HepG2 (cell line): ENCODE measurements around the gene ENDOD1. TPM values are rescaled to one million over a fixed set of nuclear protein-coding genes. Genes with fewer than 3 reads are reported as not detected.

Experiments used
- ATAC-seq: fragments of 200-7000 bp; cut with Tn5 transposase; 3 replicates; pipeline ENCODE4 v1.9.1; 2020; ENCODE audit warnings: mild to moderate bottlenecking, moderate library complexity
- BruUV-seq: library from RNA; stranded (reverse); fragments of 400-500 nt; replicated peaks from 2 replicates; lab custom pipeline; 2021; lab: Mats Ljungman, UMichigan
- CTCF ChIA-PET: fragments of 300-600 bp; formaldehyde crosslinking; extraction: SDS; loops from one replicate; lab custom pipeline; 2021; ENCODE audit warnings: low total read pairs, inconsistent platforms, low intra/inter-chr PET ratio; lab: Yijun Ruan, JAX
- POLR2A ChIA-PET: fragments of 350-600 bp; sonication (Branson Sonifier 250); formaldehyde crosslinking; loops from one replicate; lab custom pipeline; 2020; ENCODE audit warnings: antibody characterized with exemption, inconsistent platforms; lab: Yijun Ruan, JAX
- DNase-seq: peaks from one replicate; pipeline ENCODE4 v3.0.0-alpha.2; 2015; ENCODE audit warnings: low spot score
- FAIRE-seq: peaks from 3 replicates; lab custom pipeline; 2011; peaks lifted over from hg19 to GRCh38; lab: Jason Lieb, UNC
- H2AFZ ChIP-seq: one replicate; pipeline ENCODE4 v1.6.1; 2011; ENCODE audit warnings: low read length, inconsistent platforms
- H3K27ac ChIP-seq: fragments of 300-600 bp; 3 replicates; pipeline ENCODE4 v1.8.0; 2011; ENCODE audit warnings: mixed run types, mild to moderate bottlenecking, mixed read lengths, low read length, inconsistent platforms; ENCODE audit not compliant: insufficient read depth; ENCODE audit errors: extremely low read length
- H3K27me3 ChIP-seq, 2 experiments: fragments of 200-600 bp in 1 of 2; 2 replicates in 1 of 2; 3 replicates in 1 of 2; pipeline versions ENCODE4 v1.6.0 to v1.8.0; 2011; ENCODE audit warnings: low read length in 2 of 2, mild to moderate bottlenecking in 2 of 2, moderate library complexity in 2 of 2, inconsistent platforms in 1 of 2; ENCODE audit not compliant: insufficient read depth in 2 of 2, control insufficient read depth in 1 of 2
- H3K36me3 ChIP-seq, 2 experiments: fragments of 200-600 bp in 1 of 2; replicated peaks in 1 of 2; 2 replicates in 1 of 2; 3 replicates in 1 of 2; pipeline versions ENCODE4 v1.5.1 to v1.8.0; 2011; ENCODE audit warnings: low read length in 2 of 2, inconsistent platforms in 1 of 2; ENCODE audit not compliant: insufficient read depth in 2 of 2, control insufficient read depth in 1 of 2
- H3K4me1 ChIP-seq: 2 replicates; pipeline ENCODE4 v1.5.1; 2012; ENCODE audit warnings: low read length, inconsistent platforms; ENCODE audit not compliant: insufficient read depth
- H3K4me2 ChIP-seq: 2 replicates; pipeline ENCODE4 v1.6.0; 2011; ENCODE audit warnings: low read depth, low read length, inconsistent platforms
- H3K4me3 ChIP-seq, 3 experiments: fragments of 200-600 bp in 1 of 3; sonication (generic), shearing (Covaris generic) in 1 of 3; replicated peaks in 1 of 3; 2 replicates each; pipeline ENCODE4 v1.5.1; 2011 to 2016; ENCODE audit warnings: low read length in 3 of 3, inconsistent platforms in 2 of 3, low read depth in 2 of 3, mild to moderate bottlenecking in 2 of 3, control low read depth in 1 of 3, mixed read lengths in 1 of 3; ENCODE audit not compliant: insufficient read depth in 1 of 3
- H3K79me2 ChIP-seq: one replicate; pipeline ENCODE4 v1.6.1; 2011; ENCODE audit warnings: low read length, inconsistent platforms; ENCODE audit not compliant: insufficient read depth
- H3K9ac ChIP-seq: 2 replicates; pipeline ENCODE4 v1.6.0; 2011; ENCODE audit warnings: mild to moderate bottlenecking, low read depth, low read length, inconsistent platforms; ENCODE audit not compliant: insufficient read depth
- H3K9me3 ChIP-seq: 2 replicates; pipeline ENCODE4 v1.5.1; 2012; ENCODE audit warnings: mild to moderate bottlenecking, low read length
- H4K20me1 ChIP-seq: 2 replicates; pipeline ENCODE4 v1.6.0; 2011; ENCODE audit warnings: inconsistent platforms, mild to moderate bottlenecking, low read length, moderate library complexity; ENCODE audit not compliant: insufficient read depth
- CEBPB ChIP-seq: IDR thresholded peaks from 2 replicates; pipeline ENCODE4 v1.6.1; 2011; ENCODE audit warnings: low read depth, low read length, improper control_type of control experiment, borderline replicate concordance
- CEBPG ChIP-seq: IDR thresholded peaks from 2 replicates; pipeline ENCODE4 v1.6.1; 2016
- ESRRA ChIP-seq: sonication (generic); formaldehyde crosslinking; IDR thresholded peaks from 2 replicates; pipeline ENCODE4 v1.5.1; 2020; ENCODE audit warnings: mild to moderate bottlenecking, low read depth, missing genetic modification reagents
- KAT8 ChIP-seq: IDR thresholded peaks from 2 replicates; pipeline ENCODE4 v1.6.1; 2016; ENCODE audit warnings: missing genetic modification reagents, missing compliant biosample characterization
- MAFK ChIP-seq, 2 experiments: IDR thresholded peaks in 1 of 2; conservative IDR thresholded peaks in 1 of 2; 2 replicates each; pipeline ENCODE4 v1.6.1; 2011; ENCODE audit warnings: improper control_type of control experiment in 2 of 2, low read length in 2 of 2
- SNAPC2 ChIP-seq: sonication (generic); formaldehyde crosslinking; IDR thresholded peaks from 2 replicates; pipeline ENCODE4 v1.8.1; 2022; ENCODE audit warnings: mild to moderate bottlenecking, missing genetic modification reagents
- SRF ChIP-seq: IDR thresholded peaks from 2 replicates; pipeline ENCODE4 v1.6.1; 2011; ENCODE audit warnings: mild to moderate bottlenecking, low read depth, low read length, moderate library complexity
- USF2 ChIP-seq, 2 experiments: sonication (generic) in 1 of 2; formaldehyde crosslinking in 1 of 2; IDR thresholded peaks; 2 replicates each; pipeline versions ENCODE4 v1.5.1 to v1.6.1; 2011 to 2020; ENCODE audit warnings: borderline replicate concordance in 1 of 2, low read depth in 1 of 2, low read length in 1 of 2, mild to moderate bottlenecking in 1 of 2, missing genetic modification reagents in 1 of 2, moderate library complexity in 1 of 2
- ZNF235 ChIP-seq: sonication (generic); formaldehyde crosslinking; IDR thresholded peaks from 2 replicates; pipeline ENCODE4 v1.8.1; 2023; ENCODE audit warnings: mild to moderate bottlenecking, missing genetic modification reagents, borderline replicate concordance
- ZNF619 ChIP-seq: sonication (generic); formaldehyde crosslinking; IDR thresholded peaks from 2 replicates; pipeline ENCODE4 v1.4.0; 2020; ENCODE audit warnings: mild to moderate bottlenecking, missing genetic modification reagents
- WGBS: methylation state at CpG from one replicate; pipeline ENCODE4 v1.1.6; 2017; ENCODE audit warnings: low lambda C conversion rate; 5-methylcytosine and 5-hydroxymethylcytosine counted together
- in situ Hi-C: cut with HindIII; loops from 2 replicates; pipeline ENCODE4 v1.10.0; 2017; ENCODE audit warnings: low pct_unique_long_range_greater_than_20kb; ENCODE audit not compliant: extremely low pct_ligation_motif_present
- intact Hi-C: fragments of 100-400 bp; cut with micrococcal nuclease; formaldehyde crosslinking; loops from one replicate; pipeline ENCODE4 v1.10.0; 2022; ENCODE audit not compliant: unreplicated experiment
- polyA plus RNA-seq, 8 experiments: library from polyadenylated mRNA; depleted of rRNA in 3 of 8; stranded (reverse) in 7 of 8; unstranded in 1 of 8; fragments of >200 nt; fragmentation: Illumina TruSeq in 4 of 8; extraction: Trizol in 4 of 8; gene quantifications; 2 replicates each; pipeline versions ENCODE4 v1.2.1 to v1.2.3, GENCODE V29; 2011 to 2016; ENCODE audit warnings: low read depth in 4 of 8, missing spikeins in 1 of 8, mixed read lengths in 1 of 8; ENCODE audit not compliant: insufficient read depth in 1 of 8
- total RNA-seq, 5 experiments: library from RNA; depleted of rRNA; stranded (reverse); fragments of >200 nt; fragmentation: Illumina TruSeq; extraction: Trizol; gene quantifications; 2 replicates each; pipeline ENCODE4 v1.2.3, GENCODE V29; 2016; ENCODE audit warnings: low read depth in 1 of 5

Gene ENDOD1
- total and polyA plus RNA-seq, 2 of the 13 experiments (the other 11 are each of a cell fraction or from before 2014, with no cell fraction given): 2.0 to 6.8 TPM

- CTCF ChIA-PET: no interaction called here
- Histone ChIP-seq H3K36me3 (no peaks in the 10 kb centered on the region), H3K9ac (no peak overlapping the region), H4K20me1 (no peaks in the 10 kb centered on the region), H3K9me3 (no peaks in the 10 kb centered on the region), H3K79me2 (no peaks in the 10 kb centered on the region), H2AFZ (no peak overlapping the region), H3K4me1 (peaks cover 5% of the 10 kb centered on the region; the same call in 1 of the 2 replicates)
- intact Hi-C loops: no loop called here
- no peak for FAIRE-seq
- no peak for ATAC-seq
- no TSS peak for BruUV-seq
- WGBS: 4% methylated on average over 1 of the region's 1 CpG
- peak; percentile 95 for TF ChIP-seq SRF
- TF ChIP-seq ZNF235 (CRISPR knock-in tag): no peak
- TF ChIP-seq ZNF619 (CRISPR knock-in tag): no peak
- TF ChIP-seq SNAPC2 (CRISPR knock-in tag): no peak
- peak; percentile 44 for TF ChIP-seq CEBPB
- no peak for TF ChIP-seq ESRRA
- TF ChIP-seq MAFK (conservative IDR thresholded peaks at IDR 0.05 in 1 of 2, IDR thresholded peaks at IDR 0.05 in 1 of 2; ENCODE audit: low read length in 2 of 2): no peak
- no peak for TF ChIP-seq KAT8 (CRISPR knock-in tag)
- no peak for TF ChIP-seq USF2 (IDR thresholded peaks at IDR 0.05; ENCODE audit: low read depth, low read length)
- peak; percentile 25; the same call in 1 of the 2 replicates for TF ChIP-seq USF2 (CRISPR knock-in tag; IDR thresholded peaks at IDR 0.05; ENCODE audit: borderline replicate concordance)
- TF ChIP-seq CEBPG: peak; percentile 49
- TF ChIP-seq, all 625 proteins: peak for 4
- H3K27ac ChIP-seq: no peak overlapping the region
- no peak overlapping the region for H3K4me3 ChIP-seq
- in situ Hi-C loops: loop anchor here (25.0 kb wide), 1 partner anchor 161 kb away; the partner anchor contains the start of gene SESN3
- no peak for DNase-seq
- POLR2A ChIA-PET: interaction anchor here (0.6 to 1.3 kb wide), 2 partner anchors 8 to 9 kb away, joined by 3 read pairs; no protein-coding TSS in a partner anchor
- H3K27me3 ChIP-seq: no peaks in the 10 kb centered on the region; a peak in 2 of 5 replicates
- H3K4me2 ChIP-seq: no peak overlapping the region
Observed at GRCh38 chr11:95076416-95076815, 13.2 kb upstream of the ENDOD1 start.
